Uterus (tissue), 2 donors: Measurements from ENCODE around the gene MFSD11.

Experiments used
- POLR2A ChIP-seq, 2 donors: fragments of 450-650 bp; IDR thresholded peaks; one replicate each; pipeline ENCODE4 v1.6.1; 2016; ENCODE audit warnings: antibody characterized with exemption in 2 of 2, mild to moderate bottlenecking in 1 of 2, moderate library complexity in 1 of 2
- TF ChIP-seq, protein P1 (sequence below), 4 experiments: fragments of 200-600 bp in 2 of 4; fragments of 450-650 bp in 2 of 4; sonication (generic) in 2 of 4; IDR thresholded peaks; one replicate each; pipeline ENCODE4 v1.5.1; 2016 to 2019; ENCODE audit warnings: antibody characterized with exemption in 4 of 4, mild to moderate bottlenecking in 2 of 4, moderate library complexity in 1 of 4

DNA sequence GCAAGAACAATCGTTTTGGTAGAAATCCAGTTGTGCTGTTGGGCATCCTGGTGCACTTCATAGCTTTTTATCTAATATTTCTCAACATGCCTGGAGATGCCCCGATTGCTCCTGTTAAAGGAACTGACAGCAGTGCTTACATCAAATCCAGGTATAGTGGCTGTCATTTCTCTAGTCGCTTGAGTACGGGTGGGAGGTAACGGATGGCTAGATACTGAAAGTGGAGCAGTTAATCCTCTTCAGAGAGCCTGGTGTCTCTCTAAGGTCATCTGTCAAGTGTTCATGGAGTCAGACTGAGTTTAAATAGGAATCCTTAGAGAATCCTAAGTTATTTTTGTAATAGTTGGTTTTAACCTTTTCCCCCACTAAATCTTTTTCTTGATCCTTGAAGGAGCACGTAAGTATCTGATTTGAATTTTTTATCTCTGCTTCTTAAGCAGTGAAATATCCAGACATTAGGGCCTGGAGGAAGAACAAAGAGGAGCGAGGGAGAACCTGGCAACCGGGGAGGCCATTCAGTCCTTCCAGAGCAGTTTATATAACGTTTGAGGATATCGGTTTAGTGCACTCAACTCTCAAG, 37.2 kb downstream of the MFSD11 start:
- TF ChIP-seq, protein P1, sequence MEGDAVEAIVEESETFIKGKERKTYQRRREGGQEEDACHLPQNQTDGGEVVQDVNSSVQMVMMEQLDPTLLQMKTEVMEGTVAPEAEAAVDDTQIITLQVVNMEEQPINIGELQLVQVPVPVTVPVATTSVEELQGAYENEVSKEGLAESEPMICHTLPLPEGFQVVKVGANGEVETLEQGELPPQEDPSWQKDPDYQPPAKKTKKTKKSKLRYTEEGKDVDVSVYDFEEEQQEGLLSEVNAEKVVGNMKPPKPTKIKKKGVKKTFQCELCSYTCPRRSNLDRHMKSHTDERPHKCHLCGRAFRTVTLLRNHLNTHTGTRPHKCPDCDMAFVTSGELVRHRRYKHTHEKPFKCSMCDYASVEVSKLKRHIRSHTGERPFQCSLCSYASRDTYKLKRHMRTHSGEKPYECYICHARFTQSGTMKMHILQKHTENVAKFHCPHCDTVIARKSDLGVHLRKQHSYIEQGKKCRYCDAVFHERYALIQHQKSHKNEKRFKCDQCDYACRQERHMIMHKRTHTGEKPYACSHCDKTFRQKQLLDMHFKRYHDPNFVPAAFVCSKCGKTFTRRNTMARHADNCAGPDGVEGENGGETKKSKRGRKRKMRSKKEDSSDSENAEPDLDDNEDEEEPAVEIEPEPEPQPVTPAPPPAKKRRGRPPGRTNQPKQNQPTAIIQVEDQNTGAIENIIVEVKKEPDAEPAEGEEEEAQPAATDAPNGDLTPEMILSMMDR (IDR thresholded peaks at IDR 0.05), result no peak
- no peak for TF ChIP-seq POLR2A (IDR thresholded peaks at IDR 0.05)
